Measurements from ENCODE around the gene MRPL48.
"Not testable (repeated sequence)": the region's sequence is repeated elsewhere in the genome, so short reads cannot be mapped to it uniquely, and the experiment has no call there.

The MRPL48 gene

DNA sequence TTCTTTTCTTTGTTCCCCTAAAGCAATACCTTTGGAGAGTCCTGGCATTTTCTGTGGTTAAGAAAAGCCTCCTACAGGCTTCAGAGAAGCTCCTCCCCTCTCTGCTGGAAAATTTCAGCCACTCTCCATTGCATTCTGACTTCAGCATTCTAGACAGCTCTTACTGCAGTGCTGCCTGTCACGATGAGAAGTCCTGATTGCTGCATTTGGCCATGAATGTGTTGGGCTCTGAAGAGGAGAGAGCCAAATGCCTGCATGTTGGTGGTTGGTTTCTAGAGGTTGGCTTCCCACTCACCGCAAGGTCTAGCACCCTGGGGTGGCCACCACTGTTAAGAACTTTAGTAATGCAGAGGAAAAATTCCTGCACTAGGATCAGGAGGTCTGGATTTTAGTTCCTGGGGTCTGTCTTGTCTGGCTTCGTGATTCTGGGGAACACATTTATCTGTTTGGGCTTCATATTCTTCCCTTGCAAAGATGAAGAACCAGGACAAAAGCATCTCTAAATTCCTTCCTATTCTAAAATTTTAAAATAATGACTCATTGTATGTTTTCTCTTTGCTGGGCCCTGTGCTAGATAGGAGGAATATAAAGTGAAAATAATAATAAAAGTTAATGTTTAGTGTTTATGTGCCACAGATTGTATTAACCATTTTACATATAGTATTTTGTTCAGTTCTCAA is 50.9 kb downstream of the MRPL48 start:
- no peak for DNase-seq (ENCODE audit: low read depth in 3 of 3, low spot score in 1 of 3)

DNA sequence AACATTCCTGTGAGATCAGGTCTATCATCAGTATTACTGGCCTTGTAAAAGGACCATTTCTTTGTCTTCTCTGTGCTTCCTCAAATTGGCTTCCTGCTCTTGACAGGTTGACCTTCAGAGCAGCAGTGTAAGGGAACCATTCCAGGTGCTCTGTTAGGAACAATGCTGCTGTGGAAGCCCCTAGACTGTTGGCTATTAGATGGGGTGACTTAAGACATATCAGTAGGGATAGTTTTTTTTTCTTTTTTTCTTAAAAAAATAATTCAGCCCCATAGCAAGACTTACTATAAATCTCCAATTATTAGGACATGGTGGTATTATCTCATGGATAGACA is 51.4 kb downstream of the MRPL48 start:
- DNase-seq (ENCODE audit: low read depth in 3 of 3, low spot score in 1 of 3), result no peak

DNA sequence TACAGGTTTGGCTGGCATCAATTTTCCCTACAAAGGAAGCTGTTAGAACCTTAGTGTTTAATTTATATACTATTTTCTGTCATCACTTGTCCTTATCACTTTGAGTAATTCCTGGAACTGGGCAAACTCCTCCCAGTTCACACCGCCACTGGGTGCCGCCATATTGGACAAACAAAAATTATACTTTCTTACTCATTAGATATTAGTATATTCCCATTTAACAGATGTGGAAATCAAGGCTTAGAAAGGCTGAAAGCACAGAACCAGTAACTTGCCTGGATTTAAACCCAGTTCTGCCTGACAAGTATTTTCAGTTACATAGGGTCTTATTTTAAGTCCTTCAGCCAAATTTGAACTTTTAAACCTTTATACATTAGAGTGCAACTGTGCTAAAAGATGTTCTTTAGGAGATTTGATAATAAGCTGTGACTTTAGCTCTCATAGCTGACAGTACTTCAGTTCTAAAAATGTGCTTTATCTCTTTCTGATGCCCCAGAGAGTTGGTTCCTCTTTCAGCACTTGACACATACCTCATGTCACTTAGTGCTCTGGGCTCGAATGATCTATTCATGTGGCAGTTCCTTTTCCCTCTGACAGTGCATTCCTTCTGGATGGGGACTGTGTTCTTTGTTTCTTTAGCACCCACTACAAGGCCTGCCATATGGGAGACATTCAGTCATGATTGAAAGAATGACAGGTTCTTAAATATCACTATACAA is 63.5 kb downstream of the MRPL48 start:
- DNase-seq (ENCODE audit: low read depth in 3 of 3, low spot score in 1 of 3), result no peak

DNA sequence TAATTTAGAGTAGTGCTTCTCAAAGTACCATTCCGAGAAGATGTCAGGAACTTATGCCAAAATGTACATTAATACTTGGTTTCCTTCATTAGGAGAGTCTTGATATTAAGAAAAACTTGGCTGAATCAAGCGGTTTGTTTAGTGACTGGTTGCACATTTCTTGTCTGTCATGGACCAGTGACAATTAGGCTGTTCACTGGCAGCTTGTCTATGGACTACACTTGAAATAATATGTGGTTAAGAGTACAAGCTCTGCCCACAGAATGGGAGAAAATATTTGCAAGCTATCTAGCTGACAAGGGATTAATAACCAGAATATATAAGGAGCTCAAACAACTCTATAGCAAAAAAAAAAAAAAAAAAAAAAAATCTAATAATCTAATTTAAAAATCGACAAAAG is 64.4 kb downstream of the MRPL48 start:
- DNase-seq (ENCODE audit: low read depth in 3 of 3, low spot score in 1 of 3), result no peak

DNA sequence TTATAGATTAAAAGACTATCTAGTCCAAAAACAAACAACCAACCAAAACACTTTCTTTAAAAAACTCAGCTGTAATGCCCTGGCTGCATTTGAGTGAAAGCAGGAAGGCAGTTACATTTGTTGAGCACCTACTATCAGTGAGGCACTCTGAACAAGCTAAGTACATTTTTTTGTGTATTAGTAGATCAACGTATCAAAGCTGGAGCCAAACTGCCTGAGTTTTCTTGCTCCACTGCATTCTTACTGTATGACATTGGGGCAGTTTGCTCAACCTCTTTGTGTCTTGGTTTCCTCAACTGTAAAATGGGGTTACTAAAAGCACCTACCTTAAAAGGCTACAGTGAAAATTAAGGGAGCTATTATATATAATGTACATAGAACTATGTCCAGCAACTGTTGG is 67.0 kb downstream of the MRPL48 start:
- no peak for DNase-seq (ENCODE audit: low read depth in 3 of 3, low spot score in 1 of 3)

DNA sequence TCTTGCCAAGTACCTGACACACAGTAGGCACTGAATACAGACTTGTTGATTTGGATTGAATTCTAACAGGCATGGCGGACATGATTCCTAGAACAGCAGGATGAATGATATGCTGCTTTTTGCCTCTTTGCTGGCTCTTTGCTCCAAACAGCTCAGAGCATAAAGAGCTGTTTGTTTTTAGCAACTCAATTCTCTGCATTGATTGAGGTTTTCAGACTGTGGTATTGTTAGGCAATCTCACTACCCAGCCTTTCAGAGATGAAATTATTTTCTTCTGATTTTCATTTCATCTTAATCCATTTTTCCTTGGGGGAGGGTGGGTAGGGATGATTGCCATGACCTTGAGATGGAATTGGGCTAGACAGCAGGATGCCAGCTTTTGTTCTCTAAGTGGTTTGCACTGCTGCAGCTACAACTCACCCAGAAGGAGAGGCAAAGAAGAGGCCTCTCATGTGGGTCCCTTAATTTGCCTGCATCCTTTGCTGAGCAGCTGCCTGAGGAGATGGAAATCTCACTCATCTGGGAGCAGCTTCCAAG is 68.4 kb downstream of the MRPL48 start:
- DNase-seq (ENCODE audit: low read depth in 3 of 3, low spot score in 1 of 3), result no peak

DNA sequence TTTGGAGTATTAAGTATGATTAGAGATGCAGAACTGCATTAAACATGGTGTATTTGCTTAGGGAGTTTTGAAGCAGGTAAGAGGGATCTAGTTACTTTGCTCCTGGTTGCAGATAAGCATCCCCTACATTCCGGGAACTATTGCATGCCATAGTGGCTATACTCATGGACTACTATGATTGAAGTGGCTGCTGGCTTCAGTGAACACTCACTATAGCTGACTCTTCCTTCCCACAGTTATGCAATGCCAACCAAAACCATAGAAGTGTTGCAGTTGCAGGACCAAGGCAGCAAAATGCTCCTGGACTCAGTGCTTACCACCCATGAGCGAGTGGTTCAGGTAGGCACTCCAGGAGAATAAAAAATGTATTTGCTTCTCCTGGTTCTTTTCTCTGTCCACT is 72.0 kb downstream of the MRPL48 start:
- DNase-seq (ENCODE audit: low read depth in 3 of 3, low spot score in 1 of 3), result no peak

DNA sequence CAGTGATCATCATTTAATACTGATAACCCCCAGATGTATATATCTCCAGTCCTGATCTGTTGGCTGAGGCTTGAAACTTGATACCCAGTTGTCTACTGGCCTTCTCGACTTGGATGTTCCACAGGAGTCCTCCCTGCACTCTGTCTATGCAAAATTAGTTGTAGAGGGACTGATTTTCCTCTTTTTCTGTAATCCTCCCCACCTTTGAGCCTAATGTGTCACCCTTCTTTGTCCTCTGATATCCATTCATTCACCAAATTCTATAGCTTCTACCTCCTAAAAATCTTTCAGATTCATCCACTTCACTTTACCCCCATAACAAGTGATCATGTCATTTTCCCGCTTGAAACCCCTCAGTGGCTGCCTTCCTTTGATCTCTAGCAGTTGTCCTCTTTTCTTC is 72.5 kb downstream of the MRPL48 start:
- DNase-seq (ENCODE audit: low read depth in 3 of 3, low spot score in 1 of 3), result no peak

DNA sequence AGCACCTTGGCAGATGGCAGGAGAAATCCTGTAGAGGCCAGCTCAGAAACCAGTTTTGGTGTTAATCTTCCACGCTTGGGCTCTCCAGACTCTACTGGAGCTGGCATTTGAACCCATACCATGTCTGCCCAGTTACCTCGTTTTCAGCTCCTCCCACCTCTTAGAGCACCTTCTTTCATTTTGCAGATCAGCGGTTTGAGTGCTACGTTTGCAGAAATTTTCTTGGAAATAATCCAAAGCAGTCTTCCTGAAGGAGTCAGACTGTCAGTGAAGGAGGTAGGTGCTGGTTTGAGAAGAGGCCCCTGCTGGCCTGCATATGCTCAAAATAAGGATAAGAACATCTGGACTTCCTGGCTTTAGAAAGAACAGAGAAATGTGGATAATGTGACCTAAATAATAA is 75.3 kb downstream of the MRPL48 start:
- DNase-seq (ENCODE audit: low read depth in 3 of 3, low spot score in 1 of 3), result no peak

DNA sequence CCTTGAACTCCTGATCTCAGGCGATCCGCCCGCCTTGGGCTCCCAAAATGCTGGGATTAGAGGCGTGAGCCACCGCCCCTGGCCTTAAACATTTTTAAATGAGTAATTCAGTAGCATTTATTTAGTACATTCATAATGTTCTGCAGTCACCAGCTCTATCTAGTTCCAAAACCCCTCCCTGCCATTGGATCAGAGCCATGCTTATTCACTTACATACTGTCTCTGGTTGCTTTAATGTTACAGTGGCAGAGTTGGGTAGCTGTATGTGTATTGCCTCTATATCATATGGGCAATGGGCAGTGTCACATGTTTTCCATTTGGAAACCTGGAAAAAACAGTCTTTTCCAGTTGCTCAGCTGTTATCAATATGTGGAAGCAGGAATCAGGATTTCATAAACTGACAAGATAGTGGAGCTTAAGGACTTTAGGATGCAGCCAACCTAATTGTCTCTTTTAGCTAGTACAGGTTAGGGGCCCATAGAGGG is 78.5 kb downstream of the MRPL48 start:
- no peak for DNase-seq (ENCODE audit: low read depth in 3 of 3, low spot score in 1 of 3)

DNA sequence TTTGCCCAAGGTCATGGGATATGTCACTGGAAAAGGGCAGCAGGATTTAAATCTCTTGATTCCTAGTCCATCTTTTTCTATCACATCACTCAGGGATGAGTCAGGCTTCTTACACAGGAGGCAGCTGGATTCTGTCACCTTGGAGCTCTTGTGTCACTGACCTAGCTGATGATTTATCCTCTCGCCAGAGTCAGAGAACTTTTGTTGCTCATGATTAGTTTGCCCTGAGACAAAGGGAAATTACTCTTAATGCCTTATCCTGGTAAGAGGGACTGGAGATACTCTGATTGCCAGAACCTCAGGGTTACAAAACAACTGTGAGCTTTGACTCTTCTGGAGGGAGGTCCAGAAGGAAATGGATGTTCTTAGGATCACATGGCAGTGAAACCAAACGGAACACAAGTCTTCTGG is 78.9 kb downstream of the MRPL48 start:
- DNase-seq (ENCODE audit: low read depth in 3 of 3, low spot score in 1 of 3), result no peak

DNA sequence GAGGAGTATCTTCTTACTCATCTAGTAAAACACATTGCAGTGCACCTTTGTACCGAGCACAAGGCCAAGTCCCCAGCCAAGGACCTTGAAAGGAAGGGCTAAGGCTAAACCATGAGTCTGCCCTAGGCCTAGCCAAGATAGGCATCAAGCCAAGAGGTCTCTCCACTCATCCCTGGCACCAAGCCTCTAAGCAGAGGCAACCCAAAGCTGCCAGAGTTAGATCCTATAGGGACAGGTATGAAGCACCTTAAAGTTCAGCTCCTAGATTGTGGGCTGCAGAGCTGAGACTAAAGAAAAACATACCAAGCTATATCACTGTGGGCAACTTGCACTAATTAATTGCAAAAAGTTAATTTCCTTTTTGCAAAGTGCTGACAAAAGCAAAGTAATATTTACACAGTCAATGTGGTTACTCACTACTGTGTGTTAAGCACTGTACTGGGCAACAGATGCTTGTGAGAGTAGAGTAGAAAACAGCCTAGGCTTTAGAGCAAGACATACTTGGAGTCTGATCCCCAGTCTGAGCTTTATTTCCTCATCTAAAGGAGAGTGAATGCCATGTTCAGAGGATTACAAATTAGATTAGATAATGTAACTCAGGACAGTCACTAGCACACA is 81.8 kb downstream of the MRPL48 start:
- no peak for DNase-seq (ENCODE audit: low read depth in 3 of 3, low spot score in 1 of 3)

DNA sequence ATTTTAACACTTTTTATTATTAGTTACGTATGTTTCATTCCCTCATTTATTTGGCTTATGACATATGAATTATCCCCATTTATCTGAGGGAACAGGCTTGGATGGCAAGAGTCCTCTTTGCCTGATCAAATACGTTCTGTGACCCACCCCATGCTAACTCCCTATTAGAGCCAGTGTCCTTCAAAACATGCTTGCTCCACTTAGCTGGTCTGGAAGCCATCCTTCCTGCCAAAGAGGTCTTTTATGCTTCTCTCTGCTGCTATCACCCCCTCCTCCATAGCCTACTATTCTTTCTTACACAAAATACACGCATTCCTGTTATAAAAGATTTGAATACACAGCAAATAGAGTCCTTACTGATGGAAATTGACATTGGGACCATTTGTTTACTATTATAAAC is 82.6 kb downstream of the MRPL48 start:
- DNase-seq (ENCODE audit: low read depth in 3 of 3, low spot score in 1 of 3), result no peak

DNA sequence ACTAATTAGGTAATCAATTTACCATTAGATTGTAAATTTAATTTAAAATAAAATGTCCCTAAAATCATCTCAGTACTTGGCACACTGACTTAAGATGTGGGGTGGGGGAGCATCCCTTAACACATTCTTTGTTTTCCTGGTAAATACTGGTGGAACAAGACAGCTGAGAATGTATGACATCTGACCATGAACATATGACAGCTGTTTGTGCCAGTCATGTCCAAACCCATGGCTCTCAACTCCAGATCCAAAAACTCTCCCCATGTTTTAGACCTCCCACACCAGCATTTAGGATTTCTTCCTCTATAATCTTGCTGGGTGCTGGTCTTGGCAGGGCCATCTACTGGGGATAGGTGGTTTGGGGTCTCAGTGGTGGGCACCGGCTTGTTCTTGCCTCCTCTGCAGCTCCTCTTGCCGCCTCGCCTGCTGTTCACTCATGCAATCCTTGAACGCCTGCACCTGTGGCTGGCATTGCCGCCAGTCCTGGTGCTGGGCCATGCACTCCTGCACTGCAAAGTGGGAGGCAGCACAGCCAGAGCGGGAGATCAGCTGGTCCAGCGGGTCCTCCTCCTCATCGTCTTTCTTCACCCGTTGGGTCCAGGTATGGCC is 85.2 kb downstream of the MRPL48 start:
- DNase-seq (ENCODE audit: low read depth in 3 of 3, low spot score in 1 of 3), result no peak

DNA sequence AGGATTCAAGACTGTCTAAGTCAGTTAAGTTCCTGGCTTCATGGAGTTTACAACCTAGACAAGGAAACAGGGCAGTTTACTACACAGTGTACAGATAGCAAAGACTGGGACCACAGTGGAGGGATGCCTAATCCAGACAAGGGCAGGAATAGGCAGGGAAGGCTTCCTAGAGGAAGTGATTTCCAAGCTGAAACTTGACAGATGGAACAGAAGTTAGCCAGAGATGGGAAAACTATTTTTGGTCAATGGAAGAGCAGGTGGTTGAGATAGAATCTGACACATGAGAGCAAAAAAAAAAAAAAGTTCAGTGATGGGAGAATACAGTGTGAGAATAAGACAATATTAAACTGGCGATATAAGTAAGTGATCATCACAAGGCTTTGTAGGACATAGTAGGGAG is 87.7 kb downstream of the MRPL48 start:
- no peak for DNase-seq (ENCODE audit: low read depth in 3 of 3, low spot score in 1 of 3)

DNA sequence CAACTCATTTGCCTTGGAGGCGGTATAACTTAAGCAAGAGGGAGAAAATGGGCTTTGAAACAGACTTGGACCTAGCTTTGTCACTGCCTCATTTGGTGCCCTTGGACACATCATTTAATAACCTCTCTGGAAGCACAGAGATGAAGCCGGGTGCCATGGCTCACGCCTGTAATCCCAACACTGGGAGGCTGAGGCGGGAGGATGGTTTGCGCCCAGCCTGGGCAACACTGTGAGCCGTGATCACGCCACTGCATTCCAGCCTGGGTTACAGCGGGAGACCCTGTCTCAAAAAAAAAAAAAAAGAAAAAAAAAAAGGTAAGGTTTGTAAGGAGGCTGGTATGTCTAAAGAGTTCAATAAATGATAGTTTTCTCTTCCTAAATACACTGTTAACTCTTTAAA is 88.2 kb downstream of the MRPL48 start:
- DNase-seq (ENCODE audit: low read depth in 3 of 3, low spot score in 1 of 3), result no peak

DNA sequence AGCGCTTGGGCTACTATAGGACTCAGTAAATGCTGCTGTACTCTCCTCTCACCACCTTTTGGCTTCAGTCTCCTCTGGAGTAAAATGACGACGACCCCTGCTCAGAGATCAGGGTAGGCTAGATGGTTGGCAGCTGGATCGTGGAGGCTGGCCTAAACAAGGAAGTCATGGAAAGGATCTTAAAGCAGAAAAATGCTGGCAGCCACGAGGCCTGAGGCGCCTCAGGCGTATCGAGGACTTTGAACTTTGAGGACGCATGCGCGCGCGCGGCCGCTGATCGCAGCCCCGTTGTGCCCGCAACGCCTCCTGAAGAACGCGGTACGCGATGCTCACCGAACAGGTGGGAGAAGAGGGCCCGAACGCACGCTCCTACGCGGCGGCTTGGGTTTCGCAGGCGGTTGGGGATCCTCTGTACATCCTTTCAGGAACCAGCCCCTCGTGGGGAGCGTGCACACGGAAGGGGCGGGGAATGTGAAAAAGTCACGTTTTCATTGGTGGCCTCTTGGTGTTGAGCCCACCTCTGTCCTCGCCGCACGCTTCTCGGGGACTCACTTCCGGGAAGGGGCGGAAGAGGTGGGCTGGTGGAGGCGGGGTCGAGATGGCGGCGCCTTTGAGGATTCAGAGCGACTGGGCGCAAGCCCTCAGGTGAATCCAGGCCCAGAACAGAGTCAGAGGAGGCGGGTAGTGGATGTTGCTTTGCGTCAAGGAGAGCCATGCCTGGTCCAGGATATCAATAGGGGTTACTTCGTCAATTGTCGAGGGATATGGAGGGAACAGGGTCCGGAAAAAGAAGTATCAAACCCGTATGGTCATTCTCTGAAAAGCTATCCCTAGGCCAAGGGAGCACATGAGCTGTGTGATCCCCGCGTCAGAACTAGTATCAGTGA is 89.0 kb downstream of the MRPL48 start, which contains the start of the genes COA4 and PAAF1:
COA4 (minus strand) TSS at position 423 of the 887 bp plus-strand sequence. CDS start 3,468 bp downstream, outside the sequence.
PAAF1 (plus strand) TSS at position 576 of the 887 bp plus-strand sequence; CDS start at position 599, 23 bp downstream.
- DNase-seq (ENCODE audit: low read depth in 3 of 3, low spot score in 1 of 3), result peak; percentile 80 to 81 (median 81)

DNA sequence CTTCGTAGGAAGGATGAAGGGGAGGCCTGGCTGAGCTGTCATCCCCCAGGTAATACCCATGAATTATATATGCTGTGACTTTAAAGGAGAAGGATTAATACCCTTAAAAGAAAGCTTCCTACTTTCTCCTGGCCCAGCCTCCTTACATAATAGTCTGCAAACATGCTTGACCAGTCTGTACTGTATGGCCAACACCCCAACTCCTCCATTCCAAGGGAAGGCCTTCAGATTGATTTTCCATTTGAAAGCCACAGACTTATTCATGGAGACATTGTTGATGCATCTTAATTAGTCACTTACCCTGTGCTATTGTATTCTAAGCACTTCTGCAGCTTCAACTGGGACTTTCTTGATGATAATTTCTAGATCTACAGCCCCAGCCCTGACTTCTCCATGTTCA is 91.1 kb downstream of the MRPL48 start:
- no peak for DNase-seq (ENCODE audit: low read depth in 3 of 3, low spot score in 1 of 3)

DNA sequence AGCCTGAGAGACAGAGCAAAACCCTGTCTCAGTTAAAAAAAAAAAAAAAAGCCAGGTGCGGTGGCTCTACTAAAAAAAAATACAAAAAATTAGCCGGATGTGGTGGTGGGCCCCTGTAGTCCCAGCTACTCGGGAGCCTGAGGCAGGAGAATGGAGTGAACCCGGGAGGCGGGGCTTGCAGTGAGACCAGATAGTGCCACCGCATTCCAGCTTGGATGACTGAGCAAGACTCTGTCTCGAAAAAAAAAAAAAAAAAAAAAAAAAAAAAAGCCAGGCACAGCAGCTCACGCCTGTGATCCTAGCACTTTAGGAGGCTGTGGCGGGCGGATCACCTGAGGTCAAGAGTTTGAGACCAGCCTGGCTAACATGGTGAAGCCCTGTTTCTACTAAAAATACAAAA is 92.8 kb downstream of the MRPL48 start:
- not testable (repeated sequence) for DNase-seq (ENCODE audit: low read depth in 3 of 3, low spot score in 1 of 3)

DNA sequence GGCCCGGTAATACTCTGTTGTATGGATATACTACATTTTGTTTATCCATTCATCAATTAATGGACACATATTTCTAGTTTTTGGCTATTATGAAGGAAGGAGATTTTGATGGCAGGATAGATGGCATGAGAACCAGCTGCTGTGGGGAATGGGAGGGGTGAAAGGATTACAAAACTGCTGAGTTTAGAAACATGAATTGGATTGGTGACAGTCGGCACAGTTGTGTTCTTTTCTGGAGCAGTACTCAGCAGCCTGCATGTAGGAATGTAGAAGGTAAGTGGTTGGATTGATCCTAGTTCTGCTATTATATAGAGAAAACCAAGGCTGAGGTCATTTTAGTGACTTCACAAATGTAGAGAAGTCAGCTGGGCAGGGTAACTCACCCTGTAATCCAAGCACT is 96.2 kb downstream of the MRPL48 start:
- DNase-seq (ENCODE audit: low read depth in 3 of 3, low spot score in 1 of 3), result no peak

DNA sequence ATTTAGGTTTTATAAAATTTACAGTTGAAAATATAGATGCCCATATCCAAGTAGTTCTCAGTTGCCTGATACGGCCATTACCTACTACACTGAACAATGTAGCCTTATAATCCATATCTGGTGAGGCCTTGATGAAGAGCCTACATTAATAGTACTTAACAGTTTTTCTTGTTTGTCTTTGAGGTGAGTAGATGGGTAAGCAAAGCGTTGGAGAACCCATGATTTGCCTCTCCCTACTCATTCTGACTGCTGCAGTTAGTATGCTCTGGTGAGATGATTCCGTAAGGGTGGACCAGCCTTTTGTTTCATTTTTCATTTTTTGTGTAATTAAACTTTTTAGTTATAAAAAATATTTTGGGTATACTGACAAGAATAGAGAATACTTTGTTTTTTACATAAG is 100.6 kb downstream of the MRPL48 start:
- DNase-seq (ENCODE audit: low read depth in 3 of 3, low spot score in 1 of 3), result no peak
